ENCODE data around the gene MTHFD1.

Gene MTHFD1

DNA sequence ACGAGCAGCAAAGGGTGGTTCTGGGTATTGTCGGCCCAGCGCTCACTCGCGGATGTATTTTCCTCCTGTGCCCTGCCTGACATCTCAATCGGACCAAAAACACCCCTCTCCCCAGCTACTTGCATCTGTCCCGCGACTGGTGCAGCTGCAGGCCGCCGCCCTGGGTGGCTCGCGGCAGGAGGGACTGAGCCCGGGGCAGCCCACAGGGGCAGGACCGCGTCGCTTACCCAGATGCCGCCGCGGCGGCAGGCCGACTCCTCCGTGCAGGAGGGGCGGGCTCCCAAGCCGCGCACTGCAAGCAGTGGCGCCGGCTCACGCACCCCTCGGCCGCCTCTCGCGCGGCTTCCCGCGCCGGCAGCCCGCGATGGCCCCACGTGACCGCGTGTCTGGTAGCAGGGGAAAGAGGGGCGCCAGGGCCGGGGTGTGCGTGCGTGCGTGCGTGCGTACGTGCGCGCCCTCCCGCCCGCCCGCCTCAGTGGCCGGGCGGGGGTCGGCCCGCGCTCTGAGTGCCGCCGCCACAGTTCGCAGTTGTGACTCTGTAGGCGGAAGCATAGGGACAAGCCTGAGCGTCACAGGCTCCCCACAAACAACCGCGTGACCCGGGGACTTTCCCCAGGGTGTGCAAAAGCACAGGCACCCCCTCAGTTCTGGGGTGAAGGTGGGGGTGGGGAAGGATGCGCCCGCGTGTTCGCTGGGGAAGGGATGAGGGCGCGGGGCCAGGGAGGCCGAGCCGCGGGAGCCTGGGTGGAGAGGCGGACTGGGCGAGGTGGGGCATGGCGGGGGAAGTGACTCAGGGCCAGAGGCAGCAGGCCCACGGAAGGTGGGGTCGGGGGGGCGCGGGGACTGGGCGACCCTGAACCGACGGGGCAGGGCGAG, 115.5 kb downstream of the MTHFD1 start, which contains the start of gene ZBTB25:
Gene ZBTB25 (minus strand): TSS at position 405 of the 876 bp plus-strand sequence. CDS start 13,305 bp downstream, outside the sequence.
- Mint-ChIP-seq H3K27ac (peak within 1 kb of the TSS; percentile 84 to 100 (median 99)), H3K36me3 (ENCODE audit: low read depth) (no peaks in the 10 kb centered on the region), H3K4me1 (peaks cover 56% of the 10 kb centered on the region), H3K27me3 (ENCODE audit: low read depth) (no peaks in the 10 kb centered on the region), H3K9me3 (no peaks in the 10 kb centered on the region), H3K4me3 (peak within 1 kb of the TSS; percentile 86 to 97 (median 96))
- TF ChIP-seq, protein P1, sequence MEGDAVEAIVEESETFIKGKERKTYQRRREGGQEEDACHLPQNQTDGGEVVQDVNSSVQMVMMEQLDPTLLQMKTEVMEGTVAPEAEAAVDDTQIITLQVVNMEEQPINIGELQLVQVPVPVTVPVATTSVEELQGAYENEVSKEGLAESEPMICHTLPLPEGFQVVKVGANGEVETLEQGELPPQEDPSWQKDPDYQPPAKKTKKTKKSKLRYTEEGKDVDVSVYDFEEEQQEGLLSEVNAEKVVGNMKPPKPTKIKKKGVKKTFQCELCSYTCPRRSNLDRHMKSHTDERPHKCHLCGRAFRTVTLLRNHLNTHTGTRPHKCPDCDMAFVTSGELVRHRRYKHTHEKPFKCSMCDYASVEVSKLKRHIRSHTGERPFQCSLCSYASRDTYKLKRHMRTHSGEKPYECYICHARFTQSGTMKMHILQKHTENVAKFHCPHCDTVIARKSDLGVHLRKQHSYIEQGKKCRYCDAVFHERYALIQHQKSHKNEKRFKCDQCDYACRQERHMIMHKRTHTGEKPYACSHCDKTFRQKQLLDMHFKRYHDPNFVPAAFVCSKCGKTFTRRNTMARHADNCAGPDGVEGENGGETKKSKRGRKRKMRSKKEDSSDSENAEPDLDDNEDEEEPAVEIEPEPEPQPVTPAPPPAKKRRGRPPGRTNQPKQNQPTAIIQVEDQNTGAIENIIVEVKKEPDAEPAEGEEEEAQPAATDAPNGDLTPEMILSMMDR (IDR thresholded peaks at IDR 0.05; ENCODE audit: unreplicated experiment in 3 of 3) = no peak

DNA sequence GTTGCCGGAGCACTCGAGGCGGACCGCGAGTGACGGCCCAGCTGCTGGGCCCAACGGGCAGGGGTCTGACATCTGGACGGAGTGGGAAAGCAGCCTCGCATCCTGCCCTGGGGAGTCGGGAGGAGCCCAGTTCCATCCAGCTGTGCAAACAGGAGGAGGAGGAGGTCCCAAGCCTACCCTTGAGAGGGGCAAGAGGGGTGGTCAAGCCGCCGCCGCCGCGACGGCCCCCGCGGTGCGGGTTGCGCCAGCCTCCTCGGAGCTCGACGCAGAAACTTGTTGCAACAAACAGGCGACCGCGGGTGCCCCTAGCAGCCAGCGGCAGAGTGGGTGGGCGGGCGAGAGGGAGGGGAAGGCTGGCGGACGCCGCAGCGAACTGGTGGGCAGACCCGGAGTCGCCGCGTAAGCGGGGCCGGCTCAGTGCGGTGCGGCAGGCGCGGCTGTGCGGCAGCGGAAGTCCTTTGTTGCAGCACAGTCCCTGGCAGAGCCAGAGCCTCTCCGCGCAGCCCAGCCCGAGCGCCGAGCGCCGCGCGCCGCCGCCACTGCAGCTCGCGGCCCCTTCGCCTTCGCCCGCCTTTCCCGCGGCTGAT, 116.2 kb downstream of the MTHFD1 start, which contains the start of gene ZBTB1:
Gene ZBTB1 (plus strand): TSS at position 461 of the 587 bp plus-strand sequence. CDS start 16,735 bp downstream, outside the sequence.
- peaks cover 56% of the 10 kb centered on the region for H3K4me1 Mint-ChIP-seq
- peak within 1 kb of the TSS; percentile 86 to 96 (median 90) for H3K4me3 Mint-ChIP-seq
- TF ChIP-seq, protein P1 (IDR thresholded peaks at IDR 0.05; ENCODE audit: unreplicated experiment in 3 of 3) = no peak
- peak within 1 kb of the TSS; percentile 84 to 100 (median 99) for H3K27ac Mint-ChIP-seq
- H3K36me3 Mint-ChIP-seq (ENCODE audit: low read depth) = no peaks in the 10 kb centered on the region
- H3K27me3 Mint-ChIP-seq (ENCODE audit: low read depth) = no peaks in the 10 kb centered on the region
- H3K9me3 Mint-ChIP-seq = no peaks in the 10 kb centered on the region

DNA sequence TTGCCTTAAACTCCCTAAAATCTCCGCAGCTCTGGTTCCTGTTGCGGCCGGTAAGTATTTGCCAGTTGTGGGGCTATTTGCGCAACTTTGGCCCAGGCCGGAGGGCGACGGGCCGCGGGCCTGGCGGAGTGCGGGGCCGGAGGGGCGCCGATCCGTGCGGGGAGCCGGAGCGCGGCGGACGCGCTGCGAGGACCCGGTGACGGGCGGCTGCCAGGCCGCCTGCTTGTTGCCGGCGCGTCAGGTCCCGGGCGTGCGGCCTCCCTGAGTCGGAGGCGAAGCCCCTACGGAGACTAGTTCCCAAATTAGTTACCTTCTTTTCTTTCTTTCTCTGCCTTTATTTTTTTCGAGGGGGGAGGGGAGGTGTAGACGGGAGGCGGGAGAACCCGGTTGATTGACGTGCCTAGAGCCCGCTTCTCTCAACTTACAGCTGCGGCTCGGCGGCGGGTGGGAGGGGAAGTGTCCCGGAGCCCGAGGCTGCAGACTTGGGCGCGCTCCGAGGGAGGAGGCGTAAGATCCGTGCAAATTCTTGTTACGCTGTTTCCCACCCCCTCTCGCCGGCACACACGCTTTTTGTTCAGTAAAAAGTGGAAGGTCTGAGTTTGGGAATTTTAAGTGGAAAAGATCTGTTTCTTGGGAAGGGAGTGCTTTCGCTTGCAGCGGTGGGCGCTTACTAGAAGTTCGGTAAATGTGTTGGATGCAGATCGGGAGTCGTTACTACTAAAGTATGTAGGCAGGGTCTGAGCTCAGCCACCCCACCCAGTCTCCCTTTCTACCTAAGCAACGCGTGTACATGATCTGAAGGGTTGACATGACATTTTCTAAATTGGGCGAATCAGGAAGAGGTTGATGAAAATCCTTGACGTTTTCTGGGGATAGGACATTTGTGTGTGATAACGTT, 117.0 kb downstream of the MTHFD1 start:
- peaks cover 53% of the 10 kb centered on the region for H3K4me1 Mint-ChIP-seq
- H3K27me3 Mint-ChIP-seq (ENCODE audit: low read depth) = no peaks in the 10 kb centered on the region
- TF ChIP-seq, protein P1 (IDR thresholded peaks at IDR 0.05; ENCODE audit: unreplicated experiment in 3 of 3) = no peak

DNA sequence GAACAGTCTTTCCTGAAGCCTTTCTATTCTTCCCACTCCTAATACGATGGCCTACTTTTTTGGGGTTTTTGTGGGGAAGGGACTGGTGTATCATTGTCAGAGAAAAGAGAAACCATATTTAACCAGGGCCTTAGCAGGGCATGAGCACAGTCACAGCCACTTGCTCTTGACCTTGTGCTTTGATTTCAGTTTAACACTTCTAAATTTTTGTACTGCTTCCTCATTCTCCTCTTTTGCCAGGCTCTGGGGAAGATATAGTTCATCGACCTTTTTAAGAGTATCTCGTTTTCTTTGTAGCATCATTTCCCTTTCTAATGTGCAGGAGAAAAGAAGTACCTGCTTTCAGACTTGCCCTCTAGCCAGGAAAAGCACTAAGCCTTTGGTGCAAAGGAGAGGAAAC, 118.6 kb downstream of the MTHFD1 start:
- TF ChIP-seq, protein P1 (IDR thresholded peaks at IDR 0.05; ENCODE audit: unreplicated experiment in 3 of 3) = no peak
- Mint-ChIP-seq H3K27ac (peak overlapping the region; percentile 8 to 53 (median 52)), H3K4me1 (peaks cover 61% of the 10 kb centered on the region), H3K9me3 (no peaks in the 10 kb centered on the region), H3K27me3 (ENCODE audit: low read depth) (no peaks in the 10 kb centered on the region), H3K36me3 (ENCODE audit: low read depth) (no peaks in the 10 kb centered on the region), H3K4me3 (peak overlapping the region; percentile 86 to 91 (median 90))

More for the DNA sequence above, 117.0 kb downstream of the MTHFD1 start:
- Mint-ChIP-seq H3K36me3 (ENCODE audit: low read depth) (no peaks in the 10 kb centered on the region), H3K9me3 (no peaks in the 10 kb centered on the region), H3K4me3 (peak overlapping the region; percentile 86 to 96 (median 90)), H3K27ac (peak overlapping the region; percentile 84 to 100 (median 99))

DNA sequence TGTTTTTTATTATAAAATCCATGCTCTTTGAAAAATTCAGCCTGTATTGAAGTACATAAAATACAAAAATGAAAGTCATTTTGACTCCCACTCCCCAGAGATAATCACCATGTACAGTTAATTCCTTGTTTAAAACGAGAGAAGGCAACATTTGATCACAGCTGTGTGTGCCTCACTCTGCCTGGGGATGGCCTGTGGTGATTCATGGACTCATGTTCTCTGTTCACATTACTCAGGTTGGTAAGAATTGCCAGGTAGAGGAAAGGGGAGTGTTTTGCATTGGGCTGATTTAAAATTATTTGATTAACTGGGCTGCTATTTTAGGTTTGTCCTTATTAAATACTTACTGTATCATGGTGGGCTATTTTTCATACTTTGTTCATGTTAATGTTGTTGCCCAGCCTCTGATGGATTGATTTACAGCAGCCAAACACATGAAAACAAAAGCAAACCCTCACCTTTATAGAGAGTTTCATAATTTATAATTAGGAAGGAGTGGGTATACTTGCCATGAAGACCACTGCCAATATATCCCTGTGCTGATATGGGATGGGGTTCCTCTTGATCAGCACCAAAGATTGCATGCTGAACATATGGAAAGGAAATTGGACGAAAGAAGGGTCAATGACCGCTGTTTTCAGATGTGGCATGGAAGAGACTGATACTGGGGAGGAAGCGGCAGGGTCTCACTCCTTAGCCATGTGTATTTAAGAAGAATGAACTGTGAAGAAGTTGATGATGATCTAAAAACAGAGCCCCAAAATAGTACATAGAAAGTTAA, 119.4 kb downstream of the MTHFD1 start:
- H3K4me1 Mint-ChIP-seq = peaks cover 52% of the 10 kb centered on the region
- peak overlapping the region; percentile 8 to 52 (median 52) for H3K27ac Mint-ChIP-seq
- H3K36me3 Mint-ChIP-seq (ENCODE audit: low read depth) = no peaks in the 10 kb centered on the region
- H3K9me3 Mint-ChIP-seq = no peaks in the 10 kb centered on the region
- H3K27me3 Mint-ChIP-seq (ENCODE audit: low read depth) = no peaks in the 10 kb centered on the region
- TF ChIP-seq, protein P1 (IDR thresholded peaks at IDR 0.05; ENCODE audit: unreplicated experiment in 3 of 3) = no peak
- peak overlapping the region; percentile 86 to 91 (median 90) for H3K4me3 Mint-ChIP-seq

Data from nephron (organoid).